Sigmoid colon (tissue), 7 donors: ENCODE results near the gene MAU2. TPM values are rescaled to one million over a fixed set of nuclear protein-coding genes. Genes with fewer than 3 reads are reported as not detected.
A peak's percentile ranks its signal among the peaks of the same experiment; 100 is the strongest.

Experiments
- DNase-seq: peaks from one replicate; pipeline ENCODE4 v3.0.0-alpha.2; 2019
- H3K27ac ChIP-seq, 4 donors: fragments of 200-600 bp; sonication (generic); one replicate each; pipeline ENCODE4 v1.5.1; 2016 to 2019; ENCODE audit warnings: mild to moderate bottlenecking in 1 of 4
- H3K27me3 ChIP-seq, 3 donors: fragments of 200-600 bp; sonication (generic); one replicate each; pipeline ENCODE4 v1.5.1; 2019; ENCODE audit warnings: mild to moderate bottlenecking in 1 of 3
- H3K36me3 ChIP-seq, 4 donors: fragments of 200-600 bp; sonication (generic); one replicate each; pipeline ENCODE4 v1.5.1; 2016 to 2019
- H3K4me1 ChIP-seq, 4 donors: fragments of 200-600 bp; sonication (generic); one replicate each; pipeline ENCODE4 v1.5.1; 2017 to 2019
- H3K4me3 ChIP-seq, 4 donors: fragments of 200-600 bp; sonication (generic); one replicate each; pipeline ENCODE4 v1.5.1; 2017 to 2019; ENCODE audit warnings: mild to moderate bottlenecking in 2 of 4, moderate library complexity in 1 of 4
- H3K9me3 ChIP-seq, 4 donors: fragments of 200-600 bp in 3 of 4; sonication (generic) in 3 of 4; one replicate each; pipeline versions ENCODE4 v1.5.1 to v1.6.1; 2013 to 2019
- EP300 ChIP-seq, 4 donors: sonication (generic); formaldehyde crosslinking; IDR thresholded peaks; one replicate each; pipeline ENCODE4 v1.6.1; 2017; ENCODE audit warnings: antibody characterized with exemption in 4 of 4
- POLR2A ChIP-seq, 2 donors: fragments of 450-650 bp; IDR thresholded peaks; one replicate each; pipeline ENCODE4 v1.6.1; 2016; ENCODE audit warnings: antibody characterized with exemption in 2 of 2, mild to moderate bottlenecking in 2 of 2, moderate library complexity in 2 of 2
- POLR2AphosphoS5 ChIP-seq, 4 donors: sonication (generic); formaldehyde crosslinking; IDR thresholded peaks; one replicate each; pipeline ENCODE4 v1.6.1; 2017; ENCODE audit warnings: antibody characterized with exemption in 4 of 4
- WGBS, 2 donors: extraction: QIAGEN DNeasy Blood & Tissue Kit; methylation state at CpG; one replicate each; pipeline ENCODE4 v1.1.7; 2013; 5-methylcytosine and 5-hydroxymethylcytosine counted together
- intact Hi-C: fragments of 100-400 bp; cut with DNase I; formaldehyde crosslinking; loops from one replicate; pipeline ENCODE4 v1.15.1; 2023
- polyA plus RNA-seq, 3 donors: library from polyadenylated mRNA; stranded (reverse); fragments of 200-250 nt; gene quantifications; one replicate each; pipeline ENCODE4 v1.2.3, GENCODE V29; 2013
- total RNA-seq, 4 donors: library from RNA; depleted of rRNA; stranded (reverse); fragments of >200 nt; gene quantifications; one replicate each; pipeline ENCODE4 v1.1.0, GENCODE V29; 2016
- TF ChIP-seq, protein P1 (sequence below), 4 experiments: fragments of 450-650 bp in 3 of 4; fragments of 200-600 bp in 1 of 4; IDR thresholded peaks; one replicate each; pipeline ENCODE4 v1.5.1; 2016 to 2019; ENCODE audit warnings: antibody characterized with exemption in 4 of 4, mild to moderate bottlenecking in 3 of 4, moderate library complexity in 2 of 4
- donor health status: healthy with polysubstance abuse.
- donor health status: Bipolar disorder and iron deficiency.
- donor health status: healthy.

Gene MAU2
- total and polyA plus RNA-seq, 7 donors = 7.8 to 94.4 (median 33.3) TPM

DNA sequence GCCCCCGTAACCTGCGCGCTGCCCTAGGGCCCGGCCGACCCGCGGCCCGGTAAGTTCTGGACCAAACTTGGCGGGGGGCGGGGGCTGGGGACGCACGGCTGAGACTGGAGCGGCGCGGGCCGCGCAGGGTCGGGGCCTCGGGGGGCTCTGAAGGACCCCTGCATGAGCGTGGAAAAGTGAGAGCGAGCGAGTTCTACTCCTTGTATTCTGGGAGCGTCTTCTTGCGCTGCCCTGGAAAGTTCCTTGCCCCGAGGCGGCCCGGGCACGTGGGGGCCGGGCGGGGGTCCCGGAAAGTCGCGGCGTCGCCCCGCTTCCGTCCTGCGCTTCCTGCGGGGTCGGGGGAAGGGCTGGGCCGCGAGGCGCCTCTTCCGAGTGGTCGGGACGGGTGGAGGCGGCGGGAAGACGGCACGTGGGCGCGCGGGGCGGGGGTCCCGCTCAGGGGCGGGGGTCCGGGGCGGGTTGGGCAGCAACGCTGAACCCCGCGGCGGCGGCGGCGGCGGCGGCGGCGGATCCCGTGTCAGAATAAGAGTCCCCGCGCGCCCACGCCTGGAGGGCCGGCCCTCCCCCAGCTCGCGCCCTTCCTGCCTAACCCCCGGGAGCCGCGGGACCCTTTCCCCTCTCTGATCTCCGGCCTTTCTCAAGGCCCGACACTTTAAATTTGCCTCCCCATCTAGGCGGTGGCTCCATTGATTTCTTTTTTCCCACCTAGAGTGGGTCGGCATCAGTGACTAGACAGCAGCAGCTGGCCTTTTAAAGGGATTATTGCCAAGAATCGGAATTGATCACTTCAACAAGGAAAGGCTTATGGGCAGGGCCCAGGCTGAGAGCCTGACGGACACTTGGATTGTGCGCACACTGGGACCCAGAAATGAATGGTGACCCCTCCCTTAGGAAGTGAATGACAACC lies 85.6 kb downstream of the MAU2 start:
- peak overlapping the region; percentile 84 to 93 (median 88) for H3K27ac ChIP-seq
- peaks cover 0 to 60% (median 46%) of the 10 kb centered on the region in 4 donors for H3K4me1 ChIP-seq
- peak overlapping the region; percentile 88 to 99 (median 98) for H3K4me3 ChIP-seq
- H3K27me3 ChIP-seq = no peaks in the 10 kb centered on the region
- peak; percentile 75 for DNase-seq
- no peaks in the 10 kb centered on the region for H3K36me3 ChIP-seq
- TF ChIP-seq POLR2AphosphoS5 (IDR thresholded peaks at IDR 0.05) (no peak), POLR2A (IDR thresholded peaks at IDR 0.05) (no peak), EP300 (IDR thresholded peaks at IDR 0.05) (no peak)
- TF ChIP-seq, protein P1, sequence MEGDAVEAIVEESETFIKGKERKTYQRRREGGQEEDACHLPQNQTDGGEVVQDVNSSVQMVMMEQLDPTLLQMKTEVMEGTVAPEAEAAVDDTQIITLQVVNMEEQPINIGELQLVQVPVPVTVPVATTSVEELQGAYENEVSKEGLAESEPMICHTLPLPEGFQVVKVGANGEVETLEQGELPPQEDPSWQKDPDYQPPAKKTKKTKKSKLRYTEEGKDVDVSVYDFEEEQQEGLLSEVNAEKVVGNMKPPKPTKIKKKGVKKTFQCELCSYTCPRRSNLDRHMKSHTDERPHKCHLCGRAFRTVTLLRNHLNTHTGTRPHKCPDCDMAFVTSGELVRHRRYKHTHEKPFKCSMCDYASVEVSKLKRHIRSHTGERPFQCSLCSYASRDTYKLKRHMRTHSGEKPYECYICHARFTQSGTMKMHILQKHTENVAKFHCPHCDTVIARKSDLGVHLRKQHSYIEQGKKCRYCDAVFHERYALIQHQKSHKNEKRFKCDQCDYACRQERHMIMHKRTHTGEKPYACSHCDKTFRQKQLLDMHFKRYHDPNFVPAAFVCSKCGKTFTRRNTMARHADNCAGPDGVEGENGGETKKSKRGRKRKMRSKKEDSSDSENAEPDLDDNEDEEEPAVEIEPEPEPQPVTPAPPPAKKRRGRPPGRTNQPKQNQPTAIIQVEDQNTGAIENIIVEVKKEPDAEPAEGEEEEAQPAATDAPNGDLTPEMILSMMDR (IDR thresholded peaks at IDR 0.05) = no peak
- intact Hi-C loops = loop anchor here (1.0 to 10.0 kb wide), 5 partner anchors 21 to 259 kb away; partner anchors contain the start of genes ATP13A1 and ZNF101
- 1% methylated on average over 87 of the region's 87 CpGs for WGBS, 2 donors
- H3K9me3 ChIP-seq = no peaks in the 10 kb centered on the region

DNA sequence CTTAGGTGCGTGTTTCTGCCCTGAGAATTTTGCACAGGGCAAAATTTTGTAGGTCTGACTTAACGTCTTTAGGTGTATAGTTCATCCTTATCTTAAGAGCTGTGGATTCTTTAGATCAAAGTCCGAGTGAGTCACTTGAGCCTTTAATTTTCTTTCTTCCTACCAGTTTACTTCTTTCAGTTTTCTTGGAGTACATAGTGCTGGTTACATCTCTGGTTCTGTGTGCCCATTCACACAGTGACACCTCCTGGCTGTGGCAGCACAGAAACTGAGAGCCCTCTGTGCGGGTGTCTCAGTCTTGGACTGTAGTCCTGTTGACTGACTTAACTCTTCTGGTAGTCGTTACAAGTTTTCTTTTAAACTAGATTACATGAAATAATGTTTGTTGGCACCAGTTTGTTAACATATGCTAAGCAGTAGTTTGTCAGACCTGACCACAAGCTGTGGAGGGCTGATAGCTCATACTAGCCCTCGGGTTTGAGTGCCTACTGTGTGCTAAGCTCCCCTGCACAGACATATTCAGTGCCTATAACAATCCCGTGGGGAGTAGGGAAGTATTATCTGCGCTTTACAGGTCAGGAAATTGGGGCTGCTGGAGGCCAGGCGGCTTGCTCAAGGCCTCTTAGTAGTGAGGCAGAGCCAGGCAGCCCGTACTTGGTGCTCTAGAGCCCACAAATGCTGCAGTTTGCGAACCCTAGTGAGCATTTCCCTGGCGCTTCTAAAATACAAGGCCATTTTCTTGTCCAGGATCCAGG lies 86.4 kb downstream of the MAU2 start:
- intact Hi-C loops = loop anchor here (5.0 to 10.0 kb wide), 4 partner anchors 40 to 258 kb away; partner anchors contain the start of genes ATP13A1 and ZNF101
- DNase-seq = peak; percentile 75
- Histone ChIP-seq H3K27me3 (no peaks in the 10 kb centered on the region), H3K4me1 (peaks cover 0 to 62% (median 46%) of the 10 kb centered on the region in 4 donors), H3K9me3 (no peaks in the 10 kb centered on the region), H3K4me3 (peak overlapping the region; percentile 88 to 99 (median 98)), H3K27ac (peak overlapping the region; percentile 84 to 93 (median 88)), H3K36me3 (no peaks in the 10 kb centered on the region)
- TF ChIP-seq, protein P1 (IDR thresholded peaks at IDR 0.05) = no peak
- TF ChIP-seq EP300 (IDR thresholded peaks at IDR 0.05) = no peak
- 15 to 26% methylated on average over 12 of the region's 12 CpGs for WGBS, 2 donors

DNA sequence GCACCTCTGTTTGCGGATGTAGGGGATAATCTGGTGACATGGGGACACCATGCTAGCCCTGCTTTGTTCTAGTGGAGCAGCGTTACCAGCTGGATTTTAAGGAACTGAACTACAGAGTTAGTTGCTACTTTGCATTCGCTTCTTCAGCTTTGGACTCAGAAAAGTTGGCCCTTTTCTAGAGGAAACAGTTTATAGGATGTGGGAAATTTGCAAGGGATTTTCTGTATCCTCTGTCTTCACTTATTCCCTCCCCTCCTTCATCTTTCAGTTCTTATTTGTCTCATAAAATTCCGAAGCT lies 87.0 kb downstream of the MAU2 start:
- H3K4me3 ChIP-seq = peak overlapping the region in 1 of 4 donors; percentile 98
- intact Hi-C loops = loop anchor here (5.0 to 10.0 kb wide), 4 partner anchors 40 to 257 kb away; partner anchors contain the start of genes ATP13A1 and ZNF101
- H3K27ac ChIP-seq = peak overlapping the region in 2 of 4 donors; percentile 84 to 93
- no peaks in the 10 kb centered on the region for H3K27me3 ChIP-seq
- peaks cover 0 to 62% (median 46%) of the 10 kb centered on the region in 4 donors for H3K4me1 ChIP-seq
- 65 to 76% methylated on average over 4 of the region's 4 CpGs for WGBS, 2 donors
- TF ChIP-seq, protein P1 (IDR thresholded peaks at IDR 0.05) = no peak
- no peak for TF ChIP-seq POLR2AphosphoS5 (IDR thresholded peaks at IDR 0.05)
- no peak for TF ChIP-seq POLR2A (IDR thresholded peaks at IDR 0.05)
- TF ChIP-seq EP300 (IDR thresholded peaks at IDR 0.05) = no peak
- no peak for DNase-seq
- no peaks in the 10 kb centered on the region for H3K9me3 ChIP-seq
- no peaks in the 10 kb centered on the region for H3K36me3 ChIP-seq

Other genes starting within 250 kb of the MAU2 start
- gene TMEM161A, start 182.4 kb upstream of the MAU2 start, total RNA-seq = 10 to 100 TPM; 14.8 to 28.0 (median 18.3) TPM
- 10 to 100 TPM in 1 of 3 donors, 1 to 10 TPM in 2; 3.0 to 22.6 (median 4.4) TPM for gene TMEM161A, start 182.4 kb upstream of the MAU2 start, polyA plus RNA-seq
- not detected for gene MEF2B, start 150.6 kb upstream of the MAU2 start, total RNA-seq
- gene MEF2B, start 150.6 kb upstream of the MAU2 start, polyA plus RNA-seq = 1 to 10 TPM in 1 of 3 donors, not detected in 2; 2.2 TPM
- gene BORCS8, start 128.7 kb upstream of the MAU2 start, total RNA-seq = 10 to 100 TPM in 3 of 4 donors, 1 to 10 TPM in 1; 9.3 to 16.9 (median 11.9) TPM
- 10 to 100 TPM; 30.6 to 39.3 (median 37.8) TPM for gene BORCS8, start 128.7 kb upstream of the MAU2 start, polyA plus RNA-seq
- 10 to 100 TPM; 34.2 to 56.1 (median 54.9) TPM for gene RFXANK, start 128.6 kb upstream of the MAU2 start, total RNA-seq
- gene RFXANK, start 128.6 kb upstream of the MAU2 start, polyA plus RNA-seq = 10 to 100 TPM; 78.6 to 91.7 (median 87.1) TPM
- 10 to 100 TPM; 11.1 to 23.4 (median 14.7) TPM for gene NR2C2AP, start 117.4 kb upstream of the MAU2 start, total RNA-seq
- 10 to 100 TPM in 2 of 3 donors, 1 to 10 TPM in 1; 8.3 to 25.3 (median 11.4) TPM for gene NR2C2AP, start 117.4 kb upstream of the MAU2 start, polyA plus RNA-seq
- gene NCAN, start 108.9 kb upstream of the MAU2 start, total RNA-seq = under 1 TPM in 1 of 4 donors, not detected in 3; under 0.01 TPM
- gene NCAN, start 108.9 kb upstream of the MAU2 start, polyA plus RNA-seq = under 1 TPM in 2 of 3 donors, not detected in 1; under 0.01 to 0.09 TPM
- 1 to 10 TPM in 2 of 4 donors, not detected in 2; 1.1 TPM for gene TM6SF2, start 47.5 kb upstream of the MAU2 start, total RNA-seq
- gene TM6SF2, start 47.5 kb upstream of the MAU2 start, polyA plus RNA-seq = 1 to 10 TPM; 1.6 to 5.4 (median 3.0) TPM
- gene SUGP1, start 320 bp upstream of the MAU2 start, total RNA-seq = 10 to 100 TPM; 28.8 to 51.0 (median 36.8) TPM
- gene SUGP1, start 320 bp upstream of the MAU2 start, polyA plus RNA-seq = 10 to 100 TPM; 21.0 to 36.7 (median 29.6) TPM
- 100 to 1,000 TPM in 1 of 4 donors, 10 to 100 TPM in 3; 18.5 to 138 (median 25.5) TPM for gene GATAD2A, start 84.8 kb downstream of the MAU2 start, total RNA-seq
- 10 to 100 TPM; 23.4 to 50.5 (median 31.0) TPM for gene GATAD2A, start 84.8 kb downstream of the MAU2 start, polyA plus RNA-seq
- 1 to 10 TPM; 1.2 to 3.3 (median 1.5) TPM for gene TSSK6, start 194.7 kb downstream of the MAU2 start, total RNA-seq
- 1 to 10 TPM; 1.2 to 3.0 (median 2.4) TPM for gene TSSK6, start 194.7 kb downstream of the MAU2 start, polyA plus RNA-seq
- 100 to 1,000 TPM in 1 of 4 donors, 10 to 100 TPM in 3; 31.3 to 110 (median 55.4) TPM for gene NDUFA13, start 195.4 kb downstream of the MAU2 start, total RNA-seq
- gene NDUFA13, start 195.4 kb downstream of the MAU2 start, polyA plus RNA-seq = 100 to 1,000 TPM; 239 to 339 (median 283) TPM
- gene YJEFN3, start 208.1 kb downstream of the MAU2 start, total RNA-seq = 1 to 10 TPM in 3 of 4 donors, under 1 TPM in 1; 0.71 to 3.1 (median 1.9) TPM
- 10 to 100 TPM in 1 of 3 donors, not detected in 2; 14.4 TPM for gene YJEFN3, start 208.1 kb downstream of the MAU2 start, polyA plus RNA-seq
- under 1 TPM in 1 of 4 donors, not detected in 3; 0.16 TPM for gene CILP2, start 217.4 kb downstream of the MAU2 start, total RNA-seq
- gene CILP2, start 217.4 kb downstream of the MAU2 start, polyA plus RNA-seq = under 1 TPM in 1 of 3 donors, not detected in 2; 0.29 TPM